Osteoblast (primary cell): Measurements from ENCODE around the gene ZSWIM5. TPM values are rescaled to one million over a fixed set of nuclear protein-coding genes. Genes with fewer than 3 reads are reported as not detected.
"Not testable (repeated sequence)": the region's sequence is repeated elsewhere in the genome, so short reads cannot be mapped to it uniquely, and the experiment has no call there.

ENCODE experiments used
- DNase-seq: peaks from one replicate; pipeline ENCODE4 v3.0.0; 2011; ENCODE audit warnings: low spot score, mixed read lengths; ENCODE audit not compliant: insufficient read length; ENCODE audit errors: missing footprints
- H2AFZ ChIP-seq: 2 replicates; pipeline ENCODE4 v1.6.0; 2011; ENCODE audit warnings: mild to moderate bottlenecking, low read length
- H3K27ac ChIP-seq: 2 replicates; pipeline ENCODE4 v1.5.1; 2011; ENCODE audit warnings: mild to moderate bottlenecking, low read depth, low read length, moderate library complexity
- H3K27me3 ChIP-seq: 2 replicates; pipeline ENCODE4 v1.6.0; 2012; ENCODE audit warnings: mild to moderate bottlenecking, control low read depth, inconsistent platforms, low read length, moderate library complexity; ENCODE audit not compliant: insufficient read depth
- H3K36me3 ChIP-seq: 2 replicates; pipeline ENCODE4 v1.5.1; 2011; ENCODE audit warnings: mild to moderate bottlenecking, low read length, control low read depth, moderate library complexity; ENCODE audit not compliant: insufficient read depth
- H3K4me1 ChIP-seq: 2 replicates; pipeline ENCODE4 v1.5.1; 2011; ENCODE audit warnings: mild to moderate bottlenecking, low read length, control low read depth, moderate library complexity; ENCODE audit not compliant: insufficient read depth
- H3K4me2 ChIP-seq: 2 replicates; pipeline ENCODE4 v1.6.0; 2011; ENCODE audit warnings: mild to moderate bottlenecking, low read length; ENCODE audit not compliant: insufficient read depth
- H3K4me3 ChIP-seq: fragments of 200-600 bp; sonication (generic); 3 replicates; pipeline ENCODE4 v1.5.1; 2012; ENCODE audit warnings: mild to moderate bottlenecking, low read length, inconsistent platforms; ENCODE audit not compliant: insufficient read depth
- H3K79me2 ChIP-seq: 2 replicates; pipeline ENCODE4 v1.6.0; 2012; ENCODE audit warnings: mild to moderate bottlenecking, low read length, control low read depth, inconsistent platforms; ENCODE audit not compliant: insufficient read depth
- H3K9me3 ChIP-seq: 2 replicates; pipeline ENCODE4 v1.5.1; 2011; ENCODE audit warnings: low read depth, low read length, control low read depth
- H4K20me1 ChIP-seq: 2 replicates; pipeline ENCODE4 v1.6.0; 2012; ENCODE audit warnings: mild to moderate bottlenecking, low read length, control low read depth; ENCODE audit not compliant: insufficient read depth
- total RNA-seq: library from RNA; depleted of rRNA; stranded (reverse); fragments of >200 nt; gene quantifications from 2 replicates; pipeline ENCODE4 v1.2.3, GENCODE V29; 2012
- TF ChIP-seq, protein P1 (sequence below): IDR thresholded peaks from 2 replicates; pipeline ENCODE4 v1.5.1; 2011; ENCODE audit warnings: mild to moderate bottlenecking, low read depth, low read length, moderate library complexity; ENCODE audit errors: extremely low read depth

Gene ZSWIM5
- total RNA-seq, 1 donor: 0.36 TPM

DNA sequence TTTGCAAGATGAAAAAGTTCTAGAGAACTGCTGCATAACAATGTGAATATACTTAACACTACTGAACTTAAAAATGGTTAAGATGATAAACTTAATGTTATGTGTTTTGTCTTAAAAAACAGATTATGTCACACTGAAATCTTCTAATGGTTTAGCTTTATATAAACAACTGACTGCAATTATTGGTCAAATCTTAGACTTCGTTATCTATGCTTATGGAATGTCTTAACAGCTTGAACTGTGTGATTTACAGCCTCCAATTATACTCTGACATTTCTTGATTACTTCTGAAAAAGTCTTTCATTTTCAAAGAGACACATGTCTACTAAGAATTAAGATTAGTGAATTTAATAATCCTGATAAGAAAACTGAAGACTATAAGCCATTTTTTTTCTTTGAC, 71.1 kb downstream of the ZSWIM5 start:
- Histone ChIP-seq H3K4me2 (no peak overlapping the region), H3K4me1 (no peaks in the 10 kb centered on the region), H3K4me3 (no peak overlapping the region), H4K20me1 (no peaks in the 10 kb centered on the region), H3K27ac (no peak overlapping the region), H3K79me2 (no peaks in the 10 kb centered on the region), H3K9me3 (no peaks in the 10 kb centered on the region), H3K36me3 (no peaks in the 10 kb centered on the region), H2AFZ (no peak overlapping the region), H3K27me3 (no peaks in the 10 kb centered on the region)
- no peak for DNase-seq
- TF ChIP-seq, protein P1, sequence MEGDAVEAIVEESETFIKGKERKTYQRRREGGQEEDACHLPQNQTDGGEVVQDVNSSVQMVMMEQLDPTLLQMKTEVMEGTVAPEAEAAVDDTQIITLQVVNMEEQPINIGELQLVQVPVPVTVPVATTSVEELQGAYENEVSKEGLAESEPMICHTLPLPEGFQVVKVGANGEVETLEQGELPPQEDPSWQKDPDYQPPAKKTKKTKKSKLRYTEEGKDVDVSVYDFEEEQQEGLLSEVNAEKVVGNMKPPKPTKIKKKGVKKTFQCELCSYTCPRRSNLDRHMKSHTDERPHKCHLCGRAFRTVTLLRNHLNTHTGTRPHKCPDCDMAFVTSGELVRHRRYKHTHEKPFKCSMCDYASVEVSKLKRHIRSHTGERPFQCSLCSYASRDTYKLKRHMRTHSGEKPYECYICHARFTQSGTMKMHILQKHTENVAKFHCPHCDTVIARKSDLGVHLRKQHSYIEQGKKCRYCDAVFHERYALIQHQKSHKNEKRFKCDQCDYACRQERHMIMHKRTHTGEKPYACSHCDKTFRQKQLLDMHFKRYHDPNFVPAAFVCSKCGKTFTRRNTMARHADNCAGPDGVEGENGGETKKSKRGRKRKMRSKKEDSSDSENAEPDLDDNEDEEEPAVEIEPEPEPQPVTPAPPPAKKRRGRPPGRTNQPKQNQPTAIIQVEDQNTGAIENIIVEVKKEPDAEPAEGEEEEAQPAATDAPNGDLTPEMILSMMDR: no peak

DNA sequence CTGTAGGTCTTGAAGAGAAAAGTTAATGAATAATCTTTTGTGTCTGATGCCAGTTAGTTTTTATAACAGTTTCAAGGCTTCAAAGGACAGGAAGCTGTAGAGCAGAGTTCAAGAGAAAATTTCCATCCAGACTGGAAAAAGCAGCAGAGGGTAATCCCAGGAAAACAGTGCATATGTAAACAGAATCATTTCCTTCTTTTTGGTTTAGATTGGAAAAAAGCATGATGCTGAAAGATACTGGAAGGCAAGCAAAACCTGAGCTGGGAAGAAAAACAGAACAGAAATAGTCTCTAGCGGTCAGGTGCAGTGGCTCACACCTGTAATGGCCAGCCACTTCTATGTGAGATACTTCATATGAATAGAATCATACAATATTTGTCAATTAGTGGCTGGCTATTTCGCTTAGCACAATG, 71.9 kb downstream of the ZSWIM5 start:
- Histone ChIP-seq H3K4me1 (no peaks in the 10 kb centered on the region), H3K27me3 (no peaks in the 10 kb centered on the region), H3K4me2 (no peak overlapping the region), H3K79me2 (no peaks in the 10 kb centered on the region), H3K27ac (no peak overlapping the region), H2AFZ (no peak overlapping the region), H3K36me3 (no peaks in the 10 kb centered on the region), H3K9me3 (no peaks in the 10 kb centered on the region), H3K4me3 (no peak overlapping the region), H4K20me1 (no peaks in the 10 kb centered on the region)
- TF ChIP-seq, protein P1: no peak
- DNase-seq: no peak

DNA sequence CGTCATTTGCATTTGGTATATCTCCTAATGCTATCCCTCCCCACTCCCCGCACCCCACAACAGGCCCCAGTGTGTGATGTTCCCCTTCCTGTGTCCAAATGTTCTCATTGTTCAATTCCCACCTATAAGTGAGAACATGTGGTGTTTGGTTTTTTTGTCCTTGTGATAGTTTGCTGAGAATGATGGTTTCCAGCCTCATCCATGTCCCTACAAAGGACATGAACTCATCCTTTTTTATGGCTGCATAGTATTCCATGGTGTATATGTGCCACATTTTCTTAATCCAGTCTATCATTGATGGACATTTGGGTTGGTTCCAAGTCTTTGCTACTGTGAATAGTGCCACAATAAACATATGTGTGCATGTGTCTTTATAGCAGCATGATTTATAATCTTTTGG, 73.7 kb downstream of the ZSWIM5 start:
- not testable (repeated sequence) for H3K27ac ChIP-seq, H3K4me3 ChIP-seq, H3K79me2 ChIP-seq, H3K9me3 ChIP-seq, H4K20me1 ChIP-seq, H3K4me2 ChIP-seq, DNase-seq, H2AFZ ChIP-seq, H3K36me3 ChIP-seq, H3K4me1 ChIP-seq, H3K27me3 ChIP-seq

GRCh38 chr1:45123358-45123757, 83.0 kb downstream of the ZSWIM5 start:
- Histone ChIP-seq H3K4me3 (no peak overlapping the region), H3K27ac (no peak overlapping the region), H3K4me1 (no peaks in the 10 kb centered on the region), H2AFZ (no peak overlapping the region), H3K27me3 (peaks cover 12% of the 10 kb centered on the region), H3K9me3 (no peaks in the 10 kb centered on the region), H4K20me1 (no peaks in the 10 kb centered on the region), H3K4me2 (no peak overlapping the region), H3K36me3 (no peaks in the 10 kb centered on the region), H3K79me2 (no peaks in the 10 kb centered on the region)
- DNase-seq: no peak
- TF ChIP-seq, protein P1: no peak
